Kidney capillary endothelial cell (primary cell): ENCODE results near the gene TCEA2.

ENCODE experiments used
- DNase-seq: peaks from one replicate; pipeline ENCODE4 v3.0.0-alpha.2; 2018; ENCODE audit warnings: low spot score

TCEA2 gene

GRCh38 chr20:64065062-64065973 is 2.3 kb downstream of the TCEA2 start:
- no peak for DNase-seq

- no peak for DNase-seq
Observed at GRCh38 chr20:64065974-64066343, 3.0 kb downstream of the TCEA2 start.

DNA sequence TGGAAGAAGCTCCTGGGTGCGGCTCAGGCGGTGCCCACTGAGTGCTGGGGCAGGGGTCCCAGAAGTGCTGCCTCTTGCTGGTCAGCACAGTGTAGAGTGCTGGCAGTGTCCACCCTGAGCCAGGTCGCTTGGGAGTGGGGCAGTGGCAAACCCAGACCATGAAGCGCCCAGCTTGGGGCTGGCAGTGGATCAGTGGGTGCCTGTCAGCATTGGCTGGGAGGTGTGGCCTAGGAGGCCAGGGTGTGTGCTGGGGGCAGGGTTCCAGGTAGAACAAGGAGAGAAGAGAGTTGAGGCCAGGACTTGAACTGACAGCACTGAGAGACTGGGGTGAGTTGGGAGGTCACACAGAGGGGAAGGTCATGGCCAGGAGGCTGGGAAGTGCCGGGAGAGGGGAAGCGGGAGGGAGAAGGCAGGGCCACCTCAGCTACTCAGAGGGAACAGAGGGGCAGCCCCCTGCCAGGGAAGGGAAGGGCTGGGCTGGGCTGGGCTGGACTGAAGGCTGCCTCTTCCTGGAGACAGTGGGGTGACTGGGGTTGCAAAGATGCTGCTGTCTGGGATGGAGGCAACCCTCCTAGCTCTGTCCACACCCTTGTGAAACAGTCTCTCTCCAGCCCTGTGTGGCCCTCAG is 4.1 kb downstream of the TCEA2 start:
- DNase-seq = no peak

DNA sequence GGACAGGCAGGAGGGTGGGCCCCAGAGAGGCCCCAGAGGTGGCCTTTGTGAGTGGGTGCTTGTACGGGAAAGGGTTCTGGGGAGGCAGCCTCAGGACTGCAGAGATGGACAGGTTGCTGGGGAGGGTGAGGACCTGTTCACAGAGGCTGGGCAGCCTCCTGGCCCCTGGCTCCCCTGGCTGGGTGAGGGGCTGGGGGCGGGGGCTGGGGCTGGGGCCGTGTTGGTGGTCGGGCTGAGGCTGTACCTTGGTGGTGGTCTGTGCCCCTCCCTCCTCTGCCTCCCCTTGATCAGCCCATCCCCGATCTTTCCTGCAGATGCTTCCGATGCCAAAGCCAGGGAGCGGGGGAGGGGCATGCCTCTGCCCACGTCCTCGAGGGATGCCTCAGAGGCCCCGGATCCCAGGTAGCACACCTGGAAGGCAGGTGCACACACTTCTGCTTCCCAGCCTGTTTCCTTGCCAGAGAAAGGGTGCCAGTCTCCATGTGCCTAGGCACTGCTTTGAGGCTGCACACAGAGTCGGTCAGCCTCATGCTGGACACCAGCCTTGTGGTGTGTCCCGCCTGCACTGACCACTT is 4.8 kb downstream of the TCEA2 start:
- DNase-seq = no peak

- DNase-seq = no peak
Observed at GRCh38 chr20:64068386-64069208, 5.6 kb downstream of the TCEA2 start.

- no peak for DNase-seq
Observed at GRCh38 chr20:64069209-64069613, 6.2 kb downstream of the TCEA2 start.

GRCh38 chr20:64069614-64070243 is 6.7 kb downstream of the TCEA2 start:
- DNase-seq = no peak

- DNase-seq = no peak
Observed at GRCh38 chr20:64070244-64070993, 7.4 kb downstream of the TCEA2 start.

DNA sequence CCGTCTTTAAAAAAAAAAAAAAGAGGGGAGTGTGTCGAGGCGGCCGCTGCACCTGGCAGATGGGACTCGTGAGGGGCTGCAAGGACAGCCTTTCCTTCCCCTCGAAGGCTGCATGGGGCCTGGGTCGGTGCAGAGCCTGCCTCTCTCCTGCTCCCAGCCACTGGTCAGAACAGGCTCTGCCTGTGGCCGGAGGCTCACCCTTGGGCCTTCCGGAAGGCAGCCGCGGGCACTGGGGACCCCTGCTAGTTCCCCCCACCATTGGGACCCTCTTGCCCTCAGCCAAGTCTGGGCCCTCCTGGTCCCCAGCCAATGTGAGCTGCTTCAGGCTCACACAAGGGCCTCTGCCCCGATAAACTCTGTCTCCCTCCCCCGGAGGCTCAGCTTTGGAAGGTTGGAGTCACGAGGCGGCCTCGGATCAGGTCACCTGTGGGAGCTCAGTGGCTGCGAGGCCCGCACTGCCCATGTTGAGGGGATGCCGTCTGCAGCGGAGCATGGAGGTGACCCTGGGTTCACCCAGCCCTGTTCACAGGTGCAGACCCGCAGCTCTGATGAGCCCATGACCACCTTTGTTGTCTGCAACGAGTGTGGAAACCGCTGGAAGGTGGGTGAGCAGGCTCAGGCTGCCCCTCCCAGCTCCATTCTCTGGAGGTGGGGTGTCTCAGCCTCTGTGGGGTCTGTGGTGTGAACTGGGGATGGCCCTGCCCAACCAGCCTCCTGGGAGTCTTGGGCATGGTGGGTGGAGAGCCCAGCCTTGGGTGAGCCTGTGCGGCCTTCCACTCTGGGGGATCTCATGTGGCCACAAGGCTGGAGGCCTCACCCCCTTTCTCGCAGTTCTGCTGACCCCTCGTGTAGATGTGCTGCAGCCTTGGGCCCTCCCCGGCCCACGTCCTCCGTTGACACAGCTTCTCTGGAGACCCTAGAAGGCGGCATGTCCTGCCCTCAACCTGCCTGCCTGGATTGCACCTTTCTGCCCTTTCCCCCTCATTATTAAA is 8.6 kb downstream of the TCEA2 start:
- no peak for DNase-seq

- DNase-seq = no peak
Observed at GRCh38 chr20:64072498-64073063, 9.6 kb downstream of the TCEA2 start.

DNA sequence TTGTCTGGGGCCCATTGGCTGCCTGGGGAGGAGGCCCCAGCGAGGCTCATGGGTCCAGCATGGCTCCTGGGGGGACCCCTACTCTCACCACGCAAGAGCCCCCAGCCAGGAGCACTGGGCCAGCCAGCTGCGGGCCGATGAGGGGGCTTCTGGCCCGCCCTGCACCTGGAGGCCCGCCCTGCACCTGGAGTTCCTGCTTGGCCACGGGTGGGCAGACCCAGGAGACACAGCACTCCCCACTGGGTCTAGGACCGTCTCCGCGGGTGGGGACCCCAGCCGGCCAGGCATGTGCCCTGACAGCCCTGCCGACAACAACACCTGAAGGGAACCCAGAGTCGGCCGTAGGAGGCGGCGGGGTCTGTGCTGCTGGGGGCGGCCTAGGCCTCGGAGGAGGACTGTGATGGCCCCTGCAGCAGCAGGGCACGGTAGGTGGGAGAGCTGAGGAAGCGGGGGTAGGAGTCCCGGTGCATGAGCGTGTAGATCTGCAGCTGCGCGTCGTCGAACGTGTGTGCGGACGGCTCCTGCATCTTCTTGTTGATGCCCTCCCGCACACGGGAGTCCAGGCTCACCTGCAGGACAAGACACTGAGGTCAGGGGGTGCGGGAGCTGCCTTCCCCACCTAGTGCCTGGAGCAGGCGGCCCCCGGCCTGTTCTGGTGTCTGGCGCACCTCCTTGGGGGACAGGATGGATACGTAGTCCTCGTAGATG is 10.6 kb downstream of the TCEA2 start:
- DNase-seq = no peak

GRCh38 chr20:64074184-64074789 is 11.3 kb downstream of the TCEA2 start:
- DNase-seq = no peak

GRCh38 chr20:64074963-64075362 is 12.0 kb downstream of the TCEA2 start:
- no peak for DNase-seq

GRCh38 chr20:64075556-64075955 is 12.6 kb downstream of the TCEA2 start:
- DNase-seq = no peak

DNA sequence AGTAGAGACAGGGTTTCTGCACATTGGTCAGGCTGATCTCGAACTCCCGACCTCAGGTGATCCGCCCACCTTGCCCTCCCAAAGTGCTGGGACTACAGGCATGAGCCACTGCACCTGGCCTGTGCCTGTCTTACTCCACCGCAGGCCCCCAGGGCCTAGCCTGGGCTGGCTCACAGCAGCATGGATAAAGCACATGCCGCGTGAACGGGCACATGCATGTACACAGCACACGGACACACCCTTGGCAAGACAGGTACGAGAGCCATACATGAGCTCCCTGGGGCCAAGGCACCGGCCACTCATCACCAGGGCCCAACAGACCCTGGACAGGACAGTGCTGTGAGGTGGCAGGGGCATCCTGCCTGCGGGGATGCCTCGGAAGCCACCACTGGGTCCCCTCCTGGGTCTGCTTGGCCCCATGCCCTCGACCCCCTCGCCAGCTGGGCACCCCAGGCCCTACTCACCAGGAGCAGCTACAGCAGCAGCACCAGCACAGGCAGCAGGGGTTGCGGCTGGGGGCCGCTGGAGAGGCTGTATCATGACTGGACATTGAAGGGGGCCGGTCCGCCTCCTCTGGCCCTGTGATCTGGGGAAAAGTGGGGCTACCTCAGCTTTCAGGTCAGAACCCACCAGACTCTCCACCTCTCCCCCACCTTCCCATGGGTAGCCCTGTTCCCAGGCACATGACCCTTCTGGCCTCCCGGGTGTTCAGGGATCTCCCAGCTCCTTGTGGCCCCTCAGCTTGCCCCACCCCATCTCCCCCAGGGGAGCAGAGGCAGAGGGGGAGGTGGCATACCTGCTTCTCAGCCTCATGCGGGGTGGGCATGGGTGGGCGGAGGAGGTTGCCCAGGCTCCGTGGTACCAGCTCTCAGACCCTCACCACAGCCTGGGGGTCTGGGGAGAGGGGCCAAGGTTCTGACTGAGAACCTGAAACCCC is 13.3 kb downstream of the TCEA2 start:
- DNase-seq = no peak

- DNase-seq = no peak
Observed at GRCh38 chr20:64077094-64077493, 14.1 kb downstream of the TCEA2 start.

GRCh38 chr20:64077541-64077875 is 14.5 kb downstream of the TCEA2 start:
- no peak for DNase-seq
